ENCODE measurements around the gene RNASET2. TPM values are rescaled to one million over a fixed set of nuclear protein-coding genes. Genes with fewer than 3 reads are reported as not detected.

Gene RNASET2
- total RNA-seq, 4 donors from 2014 or later = 29.1 to 56.7 (median 41.2) TPM

DNA sequence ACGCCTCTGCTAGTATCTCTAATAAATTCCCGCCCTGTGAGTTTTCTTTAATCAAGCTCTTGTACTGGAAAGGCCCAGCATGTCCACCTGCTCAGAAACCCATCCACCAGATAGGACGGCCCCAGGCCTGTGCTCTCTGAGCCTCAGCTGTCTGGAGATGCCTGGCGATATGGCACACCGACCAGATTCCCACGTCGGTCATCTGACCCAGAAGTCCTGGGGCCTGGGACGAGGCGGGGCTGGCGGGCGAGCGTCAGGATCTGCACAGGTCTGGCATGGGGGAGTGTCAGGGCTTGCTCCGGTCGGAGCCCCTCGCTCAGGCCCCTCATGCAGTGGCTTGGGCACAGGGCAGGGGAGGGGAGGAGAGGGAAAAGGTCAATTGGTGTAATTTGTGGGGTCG, 10.2 kb downstream of the RNASET2 start:
- H3K4me3 ChIP-seq = no peak overlapping the region
- DNase-seq = no peak
- peaks cover 3 to 16% (median 11%) of the 10 kb centered on the region in 3 donors for H3K4me1 ChIP-seq
- no peaks in the 10 kb centered on the region for H3K27me3 ChIP-seq
- no peak overlapping the region for H3K27ac ChIP-seq
- no peak for TF ChIP-seq CTCF (IDR thresholded peaks at IDR 0.05)
- no peak for TF ChIP-seq POLR2A (IDR thresholded peaks at IDR 0.05)
- 93 to 100% methylated on average over 1 to 10 of the region's 16 CpGs for WGBS, 2 donors
- no peaks in the 10 kb centered on the region for H3K9me3 ChIP-seq
- peaks cover 0 to 50% (median 11%) of the 10 kb centered on the region in 3 donors for H3K36me3 ChIP-seq
- intact Hi-C loops (cut with DNase I) = no loop called here

DNA sequence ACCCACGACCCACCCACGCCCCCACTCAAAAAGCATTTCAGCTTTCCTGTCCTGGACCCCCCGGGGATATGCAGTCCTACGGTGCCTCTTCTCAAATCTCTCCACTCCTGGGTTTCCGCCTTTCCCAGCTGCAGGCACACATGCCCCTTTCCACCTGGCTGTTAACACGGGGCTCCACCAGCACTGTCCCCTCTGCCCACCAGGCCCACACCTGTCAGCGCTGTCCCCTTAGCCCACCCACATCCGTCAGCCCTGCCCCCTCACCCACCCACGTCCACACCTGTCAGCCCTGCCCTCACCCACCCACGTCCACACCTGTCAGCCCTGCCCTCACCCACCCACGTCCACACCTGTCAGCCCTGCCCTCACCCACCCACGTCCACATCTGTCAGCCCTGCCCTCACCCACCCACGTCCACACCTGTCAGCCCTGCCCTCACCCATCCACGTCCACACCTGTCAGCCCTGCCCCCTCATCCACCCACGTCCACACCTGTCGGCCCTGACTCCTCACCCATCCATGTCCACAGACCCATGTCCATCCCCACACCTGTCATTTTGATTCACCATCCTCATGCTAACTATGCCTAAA, 11.6 kb downstream of the RNASET2 start:
- no peak overlapping the region for H3K4me3 ChIP-seq
- H3K27ac ChIP-seq = no peak overlapping the region
- H3K9me3 ChIP-seq = no peaks in the 10 kb centered on the region
- H3K36me3 ChIP-seq = peaks cover 0 to 62% (median 11%) of the 10 kb centered on the region in 3 donors
- H3K27me3 ChIP-seq = no peaks in the 10 kb centered on the region
- no peak for DNase-seq
- TF ChIP-seq POLR2A (IDR thresholded peaks at IDR 0.05) (no peak), CTCF (IDR thresholded peaks at IDR 0.05) (no peak)
- WGBS, 2 donors = 84 to 91% methylated on average over 13 to 14 of the region's 16 CpGs
- intact Hi-C loops (cut with DNase I) = no loop called here
- peaks cover 3 to 4% (median 3%) of the 10 kb centered on the region in 3 donors for H3K4me1 ChIP-seq

- Histone ChIP-seq H3K4me1 (no peaks in the 10 kb centered on the region), H3K27ac (no peak overlapping the region), H3K4me3 (no peak overlapping the region), H3K36me3 (peaks cover 0 to 78% (median 10%) of the 10 kb centered on the region in 3 donors), H3K27me3 (no peaks in the 10 kb centered on the region), H3K9me3 (no peaks in the 10 kb centered on the region)
- TF ChIP-seq POLR2A (IDR thresholded peaks at IDR 0.05) = no peak
- TF ChIP-seq CTCF (IDR thresholded peaks at IDR 0.05) = no peak
- 74 to 79% methylated on average over 14 of the region's 14 CpGs for WGBS, 2 donors
- intact Hi-C loops (cut with DNase I) = no loop called here
- DNase-seq = no peak
These were observed 13.8 kb downstream of the RNASET2 start for GRCh38 chr6:166942393-166943168.

DNA sequence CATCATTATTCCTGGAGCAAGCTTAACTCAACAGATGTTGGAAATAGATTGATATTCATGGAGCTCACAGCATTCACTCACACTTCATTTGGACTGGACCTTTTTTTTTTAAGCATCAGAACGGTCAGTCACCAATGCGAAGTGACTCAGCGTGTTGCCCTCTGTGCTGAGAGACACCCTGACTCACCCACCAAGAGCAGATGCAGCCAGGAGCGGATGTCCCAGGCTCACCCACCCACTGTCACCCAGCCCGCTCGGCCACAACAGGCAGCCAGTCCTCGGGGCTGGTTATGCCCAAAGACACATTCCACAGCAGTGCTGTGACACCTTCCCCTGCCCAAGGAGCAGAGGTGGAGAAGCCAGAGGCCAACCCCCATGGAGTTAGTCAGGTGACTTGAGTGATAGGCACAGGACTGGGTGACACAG, 15.7 kb downstream of the RNASET2 start:
- DNase-seq = no peak
- no peak overlapping the region for H3K27ac ChIP-seq
- intact Hi-C loops (cut with DNase I) = no loop called here
- no peak overlapping the region for H3K4me3 ChIP-seq
- TF ChIP-seq POLR2A (IDR thresholded peaks at IDR 0.05) (no peak), CTCF (IDR thresholded peaks at IDR 0.05) (no peak)
- no peaks in the 10 kb centered on the region for H3K4me1 ChIP-seq
- 78 to 87% methylated on average over 3 to 6 of the region's 7 CpGs for WGBS, 2 donors
- H3K9me3 ChIP-seq = no peaks in the 10 kb centered on the region
- peaks cover 0 to 78% (median 0%) of the 10 kb centered on the region in 3 donors for H3K36me3 ChIP-seq
- no peaks in the 10 kb centered on the region for H3K27me3 ChIP-seq

DNA sequence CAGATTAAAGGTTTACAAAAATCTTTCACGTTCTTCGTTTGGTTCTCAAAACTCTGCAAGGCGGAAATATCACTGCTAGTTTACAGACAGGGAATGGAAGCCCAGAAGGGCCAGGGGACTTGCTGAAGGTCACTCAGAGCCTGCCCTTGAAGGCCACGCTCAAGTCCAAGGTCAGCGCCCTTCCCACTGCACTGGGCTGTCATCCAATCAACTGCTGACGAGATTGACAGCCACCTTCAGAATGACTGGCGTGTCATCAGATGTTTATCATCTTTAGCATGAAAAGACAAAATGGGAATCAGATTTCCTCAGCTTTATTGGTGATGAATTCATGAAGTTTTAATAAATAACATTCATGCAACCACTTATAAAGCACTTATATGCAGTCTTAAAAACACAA, 16.5 kb downstream of the RNASET2 start:
- 85 to 90% methylated on average over 7 of the region's 7 CpGs for WGBS, 2 donors
- H3K9me3 ChIP-seq = no peaks in the 10 kb centered on the region
- TF ChIP-seq CTCF (IDR thresholded peaks at IDR 0.05) (no peak), POLR2A (IDR thresholded peaks at IDR 0.05) (no peak)
- no peaks in the 10 kb centered on the region for H3K27me3 ChIP-seq
- no peak overlapping the region for H3K27ac ChIP-seq
- intact Hi-C loops (cut with DNase I) = no loop called here
- no peak for DNase-seq
- H3K4me3 ChIP-seq = no peak overlapping the region
- no peaks in the 10 kb centered on the region for H3K4me1 ChIP-seq
- peaks cover 0 to 84% (median 0%) of the 10 kb centered on the region in 3 donors for H3K36me3 ChIP-seq
